IMR-90 (cell line): ENCODE measurements around the gene ITFG1. TPM values are rescaled to one million over a fixed set of nuclear protein-coding genes. Genes with fewer than 3 reads are reported as not detected.

Experiments
- ATAC-seq: fragments of 200-7000 bp; cut with Tn5 transposase; 2 replicates; pipeline ENCODE4 v1.9.1; 2020; ENCODE audit warnings: low read depth, mild to moderate bottlenecking, moderate library complexity
- BruUV-seq: library from RNA; stranded (reverse); fragments of 400-500 nt; replicated peaks from 2 replicates; lab custom pipeline; 2021; lab: Mats Ljungman, UMichigan
- CTCF ChIA-PET: fragments of 300-600 bp; formaldehyde crosslinking; extraction: SDS; loops from one replicate; lab custom pipeline; 2021; ENCODE audit warnings: antibody characterized with exemption; lab: Yijun Ruan, JAX
- POLR2A ChIA-PET: fragments of 300-600 bp; sonication (Branson Sonifier 250); formaldehyde crosslinking; loops from one replicate; lab custom pipeline; 2022; ENCODE audit warnings: antibody characterized with exemption; ENCODE audit not compliant: unreplicated experiment; lab: Charles Lee
- DNase-seq: peaks from one replicate; pipeline ENCODE4 v3.0.0; 2013
- H2AFZ ChIP-seq: replicated peaks from 2 replicates; pipeline ENCODE3; 2013; ENCODE audit warnings: low read length, mild to moderate bottlenecking; ENCODE audit not compliant: poor library complexity
- H2AK5ac ChIP-seq: 2 replicates; pipeline ENCODE4 v1.6.1; 2013; ENCODE audit warnings: low read depth, low read length, inconsistent platforms
- H2AK9ac ChIP-seq: replicated peaks from 2 replicates; pipeline ENCODE3; 2013; ENCODE audit warnings: mild to moderate bottlenecking, low read depth, low read length, moderate library complexity; ENCODE audit not compliant: poor library complexity
- H2BK120ac ChIP-seq: 2 replicates; pipeline ENCODE4 v1.6.1; 2013; ENCODE audit warnings: low read depth, low read length, inconsistent platforms
- H2BK15ac ChIP-seq: 3 replicates; pipeline ENCODE4 v1.6.1; 2013; ENCODE audit warnings: low read depth, low read length, inconsistent platforms
- H2BK20ac ChIP-seq: 2 replicates; pipeline ENCODE4 v1.6.1; 2013; ENCODE audit warnings: low read depth, mild to moderate bottlenecking, inconsistent platforms, low read length, moderate library complexity
- H2BK5ac ChIP-seq: 2 replicates; pipeline ENCODE4 v1.6.1; 2013; ENCODE audit warnings: mild to moderate bottlenecking, low read depth, low read length, inconsistent platforms; ENCODE audit not compliant: poor library complexity, severe bottlenecking
- H3K14ac ChIP-seq: replicated peaks from 2 replicates; pipeline ENCODE4 v1.6.1; 2013; ENCODE audit warnings: low read depth, low read length, inconsistent platforms
- H3K18ac ChIP-seq: 2 replicates; pipeline ENCODE4 v1.6.1; 2013; ENCODE audit warnings: low read depth, low read length, control low read depth
- H3K23ac ChIP-seq: 2 replicates; pipeline ENCODE4 v1.6.1; 2013; ENCODE audit warnings: low read depth, low read length, inconsistent platforms
- H3K27ac ChIP-seq: 2 replicates; pipeline ENCODE4 v1.5.1; 2013; ENCODE audit warnings: mild to moderate bottlenecking, control low read depth, low read length; ENCODE audit not compliant: insufficient read depth
- H3K27me3 ChIP-seq: 2 replicates; pipeline ENCODE4 v1.6.1; 2013; ENCODE audit warnings: low read length; ENCODE audit not compliant: control insufficient read depth, insufficient read depth
- H3K36me3 ChIP-seq: 2 replicates; pipeline ENCODE4 v1.6.1; 2013; ENCODE audit warnings: low read length, mixed read lengths; ENCODE audit not compliant: control insufficient read depth, insufficient read depth
- H3K4ac ChIP-seq: 2 replicates; pipeline ENCODE4 v1.6.1; 2013; ENCODE audit warnings: low read depth, low read length, inconsistent platforms
- H3K4me1 ChIP-seq: 2 replicates; pipeline ENCODE4 v1.6.1; 2013; ENCODE audit warnings: low read length, mixed read lengths; ENCODE audit not compliant: control insufficient read depth, insufficient read depth
- H3K4me2 ChIP-seq: 2 replicates; pipeline ENCODE4 v1.6.1; 2013; ENCODE audit warnings: low read depth, mild to moderate bottlenecking, control low read depth, low read length, moderate library complexity
- H3K4me3 ChIP-seq: 2 replicates; pipeline ENCODE4 v1.5.1; 2013; ENCODE audit warnings: low read depth, mild to moderate bottlenecking, control low read depth, low read length, moderate library complexity; ENCODE audit not compliant: insufficient read depth
- H3K56ac ChIP-seq: 2 replicates; pipeline ENCODE4 v1.6.1; 2013; ENCODE audit warnings: low read length, inconsistent platforms; ENCODE audit not compliant: insufficient read depth; ENCODE audit errors: extremely low read depth
- H3K79me1 ChIP-seq, 2 experiments: 2 replicates each; pipeline ENCODE4 v1.6.1; 2013; ENCODE audit warnings: low read length in 2 of 2, inconsistent platforms in 1 of 2, low read depth in 1 of 2
- H3K9ac ChIP-seq: 2 replicates; pipeline ENCODE4 v1.6.1; 2013; ENCODE audit warnings: low read depth, low read length, control low read depth
- H3K9me1 ChIP-seq: 2 replicates; pipeline ENCODE4 v1.6.1; 2013; ENCODE audit warnings: low read length, inconsistent platforms; ENCODE audit not compliant: insufficient read depth
- H3K9me3 ChIP-seq: 2 replicates; pipeline ENCODE4 v1.6.1; 2013; ENCODE audit warnings: low read length; ENCODE audit not compliant: control insufficient read depth, insufficient read depth
- H4K20me1 ChIP-seq: 2 replicates; pipeline ENCODE4 v1.6.1; 2013; ENCODE audit warnings: low read length, inconsistent platforms; ENCODE audit not compliant: insufficient read depth
- H4K5ac ChIP-seq: 2 replicates; pipeline ENCODE4 v1.6.1; 2013; ENCODE audit warnings: mild to moderate bottlenecking, low read depth, low read length, control low read depth
- H4K8ac ChIP-seq, 2 experiments: 2 replicates each; pipeline ENCODE4 v1.6.1; 2013; ENCODE audit warnings: low read depth in 2 of 2, low read length in 2 of 2, control low read depth in 1 of 2, inconsistent platforms in 1 of 2
- H4K91ac ChIP-seq: 2 replicates; pipeline ENCODE4 v1.6.1; 2013; ENCODE audit warnings: low read depth, low read length, inconsistent platforms; ENCODE audit not compliant: insufficient read depth
- BHLHE40 ChIP-seq: fragments of 150-350 bp; IDR thresholded peaks from 2 replicates; pipeline ENCODE4 v1.6.1; 2016; ENCODE audit warnings: mild to moderate bottlenecking, low read depth, low read length
- CEBPB ChIP-seq: IDR thresholded peaks from 2 replicates; pipeline ENCODE4 v1.6.1; 2012; ENCODE audit warnings: low read depth, low read length, improper control_type of control experiment
- CHD1 ChIP-seq: IDR thresholded peaks from 2 replicates; pipeline ENCODE4 v1.6.1; 2012; ENCODE audit warnings: low read depth, low read length, improper control_type of control experiment
- CTCF ChIP-seq: conservative IDR thresholded peaks from 2 replicates; pipeline ENCODE4 v1.5.1; 2012; ENCODE audit warnings: mild to moderate bottlenecking, low read depth, low read length, improper control_type of control experiment
- FOS ChIP-seq: fragments of 150-350 bp; IDR thresholded peaks from 2 replicates; pipeline ENCODE4 v1.6.1; 2016; ENCODE audit warnings: low read depth, low read length
- MAFK ChIP-seq: IDR thresholded peaks from 2 replicates; pipeline ENCODE4 v1.6.1; 2012; ENCODE audit warnings: low read depth, low read length, improper control_type of control experiment
- MAZ ChIP-seq: IDR thresholded peaks from 2 replicates; pipeline ENCODE4 v1.6.1; 2012; ENCODE audit warnings: low read depth, mild to moderate bottlenecking, low read length, improper control_type of control experiment, moderate library complexity, borderline replicate concordance
- MXI1 ChIP-seq: IDR thresholded peaks from 2 replicates; pipeline ENCODE4 v1.6.1; 2012; ENCODE audit warnings: low read depth, mild to moderate bottlenecking, low read length, moderate library complexity, borderline replicate concordance
- NFE2L2 ChIP-seq: fragments of 150-350 bp; IDR thresholded peaks from 2 replicates; pipeline ENCODE4 v1.6.1; 2016; ENCODE audit warnings: low read depth, mild to moderate bottlenecking, low read length
- POLR2A ChIP-seq: IDR thresholded peaks from 2 replicates; pipeline ENCODE4 v1.6.1; 2012; ENCODE audit warnings: mild to moderate bottlenecking, low read depth, low read length
- RAD21 ChIP-seq: IDR thresholded peaks from 2 replicates; pipeline ENCODE4 v1.6.1; 2012; ENCODE audit warnings: low read length, improper control_type of control experiment
- RCOR1 ChIP-seq: IDR thresholded peaks from 2 replicates; pipeline ENCODE4 v1.6.1; 2012; ENCODE audit warnings: mild to moderate bottlenecking, low read length, improper control_type of control experiment; ENCODE audit not compliant: insufficient replicate concordance
- RFX5 ChIP-seq: IDR thresholded peaks from 2 replicates; pipeline ENCODE4 v1.8.0; 2012; ENCODE audit warnings: low read depth, mild to moderate bottlenecking, low read length, moderate library complexity
- SMC3 ChIP-seq: fragments of 150-350 bp; IDR thresholded peaks from 2 replicates; pipeline ENCODE4 v1.6.1; 2016; ENCODE audit warnings: low read depth, mild to moderate bottlenecking, antibody characterized with exemption, low read length, moderate library complexity
- USF2 ChIP-seq: fragments of 150-350 bp; IDR thresholded peaks from 2 replicates; pipeline ENCODE4 v1.6.1; 2017; ENCODE audit warnings: mild to moderate bottlenecking, antibody characterized with exemption, low read length, low read depth
- WGBS, 2 experiments: methylation state at CpG; one replicate each; pipeline versions ENCODE4 v1.1.5 to v1.1.7; 2013; ENCODE audit warnings: missing lambda C conversion rate in 2 of 2; ENCODE audit not compliant: insufficient read length in 1 of 2; ENCODE audit errors: extremely low coverage in 2 of 2; 5-methylcytosine and 5-hydroxymethylcytosine counted together
- dilution Hi-C: fragments of 300-500 bp; cut with HindIII; formaldehyde crosslinking; loops from one replicate; pipeline ENCODE4 v1.14.3; 2018; ENCODE audit warnings: low sequenced_read_pairs; ENCODE audit not compliant: unreplicated experiment
- in situ Hi-C: fragments of 300-500 bp; cut with MboI; formaldehyde crosslinking; loops from 3 replicates; pipeline ENCODE4 v1.14.3; 2019; ENCODE audit warnings: low sequenced_read_pairs, inconsistent platforms, mixed read lengths
- intact Hi-C: fragments of 100-400 bp; cut with micrococcal nuclease; formaldehyde crosslinking; loops from 2 replicates; pipeline ENCODE4 v1.10.0; 2022
- polyA plus RNA-seq, 3 experiments: library from polyadenylated mRNA; depleted of rRNA; stranded (reverse); fragments of >200 nt; gene quantifications; 2 replicates each; pipeline ENCODE4 v1.2.3, GENCODE V29; 2012; ENCODE audit warnings: low replicate concordance in 1 of 3
- total RNA-seq: library from RNA; depleted of rRNA; stranded (reverse); fragments of >200 nt; gene quantifications from 2 replicates; pipeline ENCODE4 v1.2.3, GENCODE V29; 2012
- TF ChIP-seq, protein P1 (sequence below): fragments of 150-350 bp; IDR thresholded peaks from 2 replicates; pipeline ENCODE4 v1.6.1; 2016; ENCODE audit warnings: low read depth, mild to moderate bottlenecking, low read length, moderate library complexity, borderline replicate concordance

ITFG1 gene
- total and polyA plus RNA-seq, 2 of the 4 experiments (the other 2 are of a cell fraction): 54.3 to 60.4 TPM

DNA sequence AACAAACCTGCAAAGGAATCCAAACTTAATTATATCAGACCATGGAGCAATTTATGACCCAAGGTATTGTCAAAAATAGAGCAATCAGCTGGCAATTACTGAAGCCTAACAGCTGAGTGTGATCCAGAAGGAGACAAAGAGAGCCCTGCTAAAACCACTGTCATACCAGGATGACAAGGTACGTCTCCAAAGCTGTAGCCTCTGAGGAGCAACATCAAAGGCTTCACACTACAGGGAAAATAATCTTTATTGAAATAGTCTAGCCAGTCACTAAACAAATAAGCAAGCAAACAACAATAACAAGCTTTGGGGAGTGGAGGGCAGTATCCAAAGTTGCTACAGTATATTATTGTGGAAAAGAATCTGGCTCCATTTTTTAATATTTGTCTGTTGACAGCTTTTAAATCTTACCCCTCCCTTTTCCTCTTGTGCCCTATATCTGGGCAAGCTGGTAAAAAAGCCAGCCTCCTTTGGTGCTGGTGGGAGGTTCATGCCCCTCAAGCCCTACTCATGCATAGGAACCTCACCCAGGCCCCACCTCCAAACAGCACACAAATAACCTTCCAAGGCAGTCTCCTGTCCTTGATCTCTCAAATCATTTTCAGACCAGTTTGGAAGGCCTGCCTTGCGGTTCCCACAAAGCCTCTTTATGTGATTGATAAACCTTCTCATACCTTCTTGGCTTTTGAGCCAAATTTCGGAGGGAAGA, 73.7 kb downstream of the ITFG1 start:
- in situ Hi-C loops: no loop called here

More for the DNA sequence above, 73.7 kb downstream of the ITFG1 start:
- ATAC-seq (no peak), DNase-seq (no peak)
- H3K4me1 ChIP-seq: no peaks in the 10 kb centered on the region
- TF ChIP-seq CHD1: no peak
- TF ChIP-seq MAFK: no peak
- TF ChIP-seq CEBPB: no peak
- no peak for TF ChIP-seq BHLHE40
- no peak for TF ChIP-seq FOS
- no peak for TF ChIP-seq MXI1
- no peak for TF ChIP-seq MAZ
- TF ChIP-seq, protein P1, sequence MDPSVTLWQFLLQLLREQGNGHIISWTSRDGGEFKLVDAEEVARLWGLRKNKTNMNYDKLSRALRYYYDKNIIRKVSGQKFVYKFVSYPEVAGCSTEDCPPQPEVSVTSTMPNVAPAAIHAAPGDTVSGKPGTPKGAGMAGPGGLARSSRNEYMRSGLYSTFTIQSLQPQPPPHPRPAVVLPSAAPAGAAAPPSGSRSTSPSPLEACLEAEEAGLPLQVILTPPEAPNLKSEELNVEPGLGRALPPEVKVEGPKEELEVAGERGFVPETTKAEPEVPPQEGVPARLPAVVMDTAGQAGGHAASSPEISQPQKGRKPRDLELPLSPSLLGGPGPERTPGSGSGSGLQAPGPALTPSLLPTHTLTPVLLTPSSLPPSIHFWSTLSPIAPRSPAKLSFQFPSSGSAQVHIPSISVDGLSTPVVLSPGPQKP: no peak
- TF ChIP-seq SMC3: no peak
- TF ChIP-seq POLR2A: no peak
- TF ChIP-seq NFE2L2: no peak
- no peak for TF ChIP-seq RFX5
- TF ChIP-seq CTCF: no peak
- no peak for TF ChIP-seq USF2
- TF ChIP-seq RAD21: no peak
- TF ChIP-seq RCOR1: no peak
- H2AK9ac ChIP-seq: no peak overlapping the region
- H2AK5ac ChIP-seq: no peak overlapping the region
- no peak overlapping the region for H2BK120ac ChIP-seq
- no peaks in the 10 kb centered on the region for H4K20me1 ChIP-seq
- H3K79me1 ChIP-seq: peaks cover 4 to 9% of the 10 kb centered on the region in 2 experiments; a peak in 2 of 4 replicates
- H3K27me3 ChIP-seq: no peaks in the 10 kb centered on the region
- POLR2A ChIA-PET: no interaction called here
- H3K4ac ChIP-seq: no peak overlapping the region
- intact Hi-C loops: no loop called here
- no peak overlapping the region for H2AFZ ChIP-seq
- H2BK15ac ChIP-seq: no peak overlapping the region
- H2BK5ac ChIP-seq: no peak overlapping the region
- H3K9ac ChIP-seq: no peak overlapping the region
- no peak overlapping the region for H3K4me3 ChIP-seq
- no peak overlapping the region for H4K5ac ChIP-seq
- BruUV-seq: no TSS peak
- no peak overlapping the region for H3K14ac ChIP-seq
- peaks cover 7% of the 10 kb centered on the region for H3K9me1 ChIP-seq
- no peak overlapping the region for H3K4me2 ChIP-seq
- H2BK20ac ChIP-seq: no peak overlapping the region
- H3K23ac ChIP-seq: no peak overlapping the region
- CTCF ChIA-PET: no interaction called here
- no peak overlapping the region for H4K91ac ChIP-seq
- H3K18ac ChIP-seq: no peak overlapping the region
- H3K56ac ChIP-seq: no peak overlapping the region
- no peaks in the 10 kb centered on the region for H3K9me3 ChIP-seq
- H3K27ac ChIP-seq: no peak overlapping the region
- H3K36me3 ChIP-seq: no peaks in the 10 kb centered on the region; the same call in 1 of the 2 replicates
- H4K8ac ChIP-seq: no peak overlapping the region
- WGBS, 2 experiments: no CpG with 5 or more reads among the region's 3 CpGs
- dilution Hi-C loops: no loop called here
